GM12878 (cell line): ENCODE results near the gene TMEM14C. TPM values are rescaled to one million over a fixed set of nuclear protein-coding genes. Genes with fewer than 3 reads are reported as not detected.

Source experiments
- ATAC-seq: fragments of 200-7000 bp; cut with Tn5 transposase; 3 replicates; pipeline ENCODE4 v1.9.1; 2020; ENCODE audit warnings: mild to moderate bottlenecking, moderate library complexity
- BruUV-seq: library from RNA; stranded (reverse); fragments of 400-500 nt; replicated peaks from 2 replicates; lab custom pipeline; 2021; lab: Mats Ljungman, UMichigan
- CTCF ChIA-PET: fragments of 300-600 bp; sonication (Branson Sonifier 250); formaldehyde crosslinking; extraction: SDS; loops from one replicate; lab custom pipeline; 2021; ENCODE audit warnings: inconsistent platforms; lab: Yijun Ruan, JAX
- POLR2A ChIA-PET: fragments of 350-600 bp; formaldehyde crosslinking; extraction: SDS; loops from one replicate; lab custom pipeline; 2021; ENCODE audit warnings: inconsistent platforms; lab: Charles Lee
- RAD21 ChIA-PET: fragments of 300-600 bp; sonication (Branson Sonifier 250); formaldehyde crosslinking; loops from one replicate; lab custom pipeline; 2023; ENCODE audit warnings: antibody characterized with exemption; ENCODE audit not compliant: unreplicated experiment; lab: Charles Lee
- SMC1A ChIA-PET: fragments of 300-600 bp; sonication (Branson Sonifier 250); formaldehyde crosslinking; loops from one replicate; lab custom pipeline; 2023; ENCODE audit not compliant: unreplicated experiment, uncharacterized antibody; lab: Charles Lee
- DNase-seq: peaks from one replicate; pipeline ENCODE4 v3.0.0-alpha.2; 2011; ENCODE audit warnings: low read depth, low spot score
- FAIRE-seq: peaks from 3 replicates; lab custom pipeline; 2011; peaks lifted over from hg19 to GRCh38; lab: Jason Lieb, UNC
- H2AFZ ChIP-seq: 2 replicates; pipeline ENCODE4 v1.6.0; 2011; ENCODE audit warnings: low read depth, low read length, control low read depth; ENCODE audit not compliant: control insufficient read depth
- H3K27ac ChIP-seq: 2 replicates; pipeline ENCODE4 v1.5.1; 2011; ENCODE audit warnings: control low read depth; ENCODE audit not compliant: control insufficient read depth, insufficient read depth
- H3K27me3 ChIP-seq, 2 experiments: replicated peaks in 1 of 2; 2 replicates each; pipeline versions ENCODE4 v1.6.0 to v1.6.1; 2011; ENCODE audit warnings: low read length in 1 of 2; ENCODE audit not compliant: control insufficient read depth in 2 of 2, insufficient read depth in 2 of 2
- H3K36me3 ChIP-seq, 2 experiments: 2 replicates each; pipeline ENCODE4 v1.5.1; 2011; ENCODE audit warnings: low read length in 1 of 2; ENCODE audit not compliant: control insufficient read depth in 2 of 2, insufficient read depth in 2 of 2
- H3K4me1 ChIP-seq: 2 replicates; pipeline ENCODE4 v1.6.1; 2011; ENCODE audit warnings: mild to moderate bottlenecking, low read length, moderate library complexity, mixed read lengths; ENCODE audit not compliant: control insufficient read depth, insufficient read depth
- H3K4me2 ChIP-seq: 2 replicates; pipeline ENCODE4 v1.6.0; 2011; ENCODE audit warnings: control low read depth; ENCODE audit not compliant: control insufficient read depth, insufficient read depth
- H3K4me3 ChIP-seq: fragments of 200-600 bp; sonication (generic); 2 replicates; pipeline ENCODE4 v1.5.1; 2016
- H3K79me2 ChIP-seq: 2 replicates; pipeline ENCODE4 v1.6.0; 2011; ENCODE audit warnings: low read length; ENCODE audit not compliant: control insufficient read depth, insufficient read depth
- H3K9ac ChIP-seq: 2 replicates; pipeline ENCODE4 v1.8.0; 2011; ENCODE audit warnings: low read length, control low read depth, mixed read lengths; ENCODE audit not compliant: control insufficient read depth, insufficient read depth
- H3K9me3 ChIP-seq: replicated peaks from 3 replicates; pipeline ENCODE4 v1.5.1; 2011; ENCODE audit warnings: mild to moderate bottlenecking, low read length; ENCODE audit not compliant: control insufficient read depth, insufficient read depth
- H4K20me1 ChIP-seq: 2 replicates; pipeline ENCODE4 v1.6.0; 2011; ENCODE audit not compliant: control insufficient read depth, insufficient read depth
- CBX5 ChIP-seq: sonication (generic); IDR thresholded peaks from 2 replicates; pipeline ENCODE4 v1.6.1; 2016; ENCODE audit warnings: low read depth, moderate library complexity, mild to moderate bottlenecking, inconsistent platforms
- EGR1 ChIP-seq, 2 experiments: IDR thresholded peaks; 1 replicate in 1 of 2; 2 replicates in 1 of 2; pipeline ENCODE4 v1.6.1; 2011 to 2012; ENCODE audit warnings: low read depth in 2 of 2, low read length in 2 of 2, borderline replicate concordance in 1 of 2, mild to moderate bottlenecking in 1 of 2, moderate library complexity in 1 of 2
- GATAD2B ChIP-seq: fragments of 450-650 bp; conservative IDR thresholded peaks from 2 replicates; pipeline ENCODE4 v1.6.1; 2017; ENCODE audit warnings: low read depth, mild to moderate bottlenecking, moderate library complexity
- HDAC6 ChIP-seq: fragments of 200-600 bp; sonication (generic); IDR thresholded peaks from one replicate; pipeline ENCODE4 v1.8.0; 2017; ENCODE audit warnings: antibody characterized with exemption; ENCODE audit not compliant: unreplicated experiment
- HSF1 ChIP-seq: fragments of 150-350 bp; IDR thresholded peaks from 2 replicates; pipeline ENCODE4 v1.6.1; 2014; ENCODE audit warnings: mild to moderate bottlenecking, low read depth, low read length
- NKRF ChIP-seq: fragments of 450-650 bp; conservative IDR thresholded peaks from 2 replicates; pipeline ENCODE4 v1.6.1; 2017; ENCODE audit warnings: mild to moderate bottlenecking, moderate library complexity
- PML ChIP-seq: IDR thresholded peaks from 2 replicates; pipeline ENCODE4 v1.6.1; 2012; ENCODE audit warnings: low read length, inconsistent platforms
- SUPT20H ChIP-seq: IDR thresholded peaks from 2 replicates; pipeline ENCODE4 v1.6.1; 2011; ENCODE audit warnings: low read depth, mild to moderate bottlenecking, low read length, moderate library complexity, borderline replicate concordance; ENCODE audit not compliant: control insufficient read depth
- ZNF592 ChIP-seq: fragments of 450-650 bp; IDR thresholded peaks from 2 replicates; pipeline ENCODE4 v1.6.1; 2017; ENCODE audit warnings: mild to moderate bottlenecking, moderate library complexity
- WGBS: methylation state at CpG from one replicate; pipeline ENCODE4 v1.1.6; 2016; ENCODE audit warnings: low lambda C conversion rate; ENCODE audit not compliant: insufficient replicate concordance, insufficient coverage; ENCODE audit errors: missing lambda C conversion rate; 5-methylcytosine and 5-hydroxymethylcytosine counted together
- in situ Hi-C: fragments of 300-500 bp; cut with MboI; formaldehyde crosslinking; loops from 9 replicates; pipeline ENCODE4 v1.14.3; 2018; ENCODE audit warnings: mixed read lengths
- intact Hi-C: fragments of 100-400 bp; cut with micrococcal nuclease; formaldehyde crosslinking; loops from one replicate; pipeline ENCODE4 v1.14.2; 2022; ENCODE audit not compliant: unreplicated experiment
- polyA plus RNA-seq, 11 experiments: library from polyadenylated mRNA; depleted of rRNA in 4 of 11; unstranded in 6 of 11; stranded (reverse) in 5 of 11; fragments of >200 nt; fragmentation: Nextera tagmentation in 4 of 11; fragmentation: Illumina TruSeq in 1 of 11; extraction: Ambion mirVana in 4 of 11; extraction: Trizol in 1 of 11; gene quantifications; 1 replicate in 1 of 11; 2 replicates in 10 of 11; pipeline versions ENCODE4 v1.2.1 to v1.2.3, GENCODE V29; 2011 to 2016; ENCODE audit warnings: inconsistent platforms in 2 of 11, missing spikeins in 2 of 11, low read depth in 1 of 11
- total RNA-seq, 4 experiments: library from RNA; depleted of rRNA in 3 of 4; stranded (reverse); fragments of >200 nt in 3 of 4; fragmentation: Illumina TruSeq in 1 of 4; extraction: Trizol in 1 of 4; gene quantifications; 2 replicates each; pipeline versions ENCODE4 v1.2.1 to v1.2.3, GENCODE V29; 2013 to 2021

Gene TMEM14C
- total and polyA plus RNA-seq, 10 of the 15 experiments (the other 5 are each of a cell fraction or from before 2014, with no cell fraction given), result 66.0 to 224 (median 134) TPM

- H3K4me2 ChIP-seq, result peak overlapping the region; percentile 75
- DNase-seq, result no peak
- ChIA-PET CTCF (interaction anchor here (0.9 to 2.2 kb wide), 9 partner anchors 9 to 242 kb away, joined by 3 to 8 read pairs (median 4); no protein-coding TSS in a partner anchor), RAD21 (interaction anchor here (0.8 to 2.4 kb wide), 9 partner anchors 18 to 242 kb away, joined by 3 to 12 read pairs (median 4); partner anchors contain the start of genes C6orf52, PAK1IP1 and TMEM14B), SMC1A (interaction anchor here (0.6 to 4.1 kb wide), 10 partner anchors 10 to 242 kb away, joined by 3 to 46 read pairs (median 4); partner anchors contain the start of genes C6orf52, PAK1IP1 and TMEM14B), POLR2A (interaction anchor here (0.8 to 6.0 kb wide), 4 partner anchors 18 to 209 kb away, joined by 3 to 40 read pairs (median 4); partner anchors contain the start of genes C6orf52 and PAK1IP1)
- no peaks in the 10 kb centered on the region for H4K20me1 ChIP-seq
- no peaks in the 10 kb centered on the region for H3K27me3 ChIP-seq
- H3K4me1 ChIP-seq, result peaks cover 4% of the 10 kb centered on the region; the same call in 1 of the 2 replicates
- intact Hi-C loops, result loop anchor here (10.0 kb wide), 1 partner anchor 186 kb away; no protein-coding TSS in a partner anchor
- H3K79me2 ChIP-seq, result peaks cover 13% of the 10 kb centered on the region
- H2AFZ ChIP-seq, result peak overlapping the region; percentile 80
- no peaks in the 10 kb centered on the region for H3K36me3 ChIP-seq
- in situ Hi-C loops, result no loop called here
- no peak for FAIRE-seq
- H3K27ac ChIP-seq, result peak overlapping the region; percentile 78
- 36% methylated on average over 42 of the region's 49 CpGs for WGBS
- no TSS peak for BruUV-seq
- H3K9me3 ChIP-seq, result peaks cover 12% of the 10 kb centered on the region
- peak overlapping the region; percentile 73 for H3K9ac ChIP-seq
- peak; percentile 22 for ATAC-seq
- H3K4me3 ChIP-seq, result peak overlapping the region; percentile 76
- TF ChIP-seq GATAD2B, result peak; percentile 45; the same call in 1 of the 2 replicates
- peak; percentile 30 for TF ChIP-seq NKRF
- TF ChIP-seq HDAC6, result no peak
- TF ChIP-seq EGR1 (IDR thresholded peaks at IDR 0.05; ENCODE audit: borderline replicate concordance in 1 of 2, low read depth in 2 of 2, low read length in 2 of 2), result peak in 1 of 2 experiments; percentile 47; a peak in 1 of 3 replicates
- TF ChIP-seq PML, result 0 out of 2 replicates have a peak, but pooled peaks have one; percentile 41
- TF ChIP-seq SUPT20H, result no peak
- TF ChIP-seq CBX5, result no peak
- no peak for TF ChIP-seq HSF1
- TF ChIP-seq ZNF592, result no peak
These were observed 2.5 kb upstream of the TMEM14C start for GRCh38 chr6:10720265-10720959.
